SU-DHL-6 (cell line): Measurements from ENCODE around the gene BATF.

Source experiments
- H2AFZ ChIP-seq: fragments of 200-600 bp; sonication (generic); 2 replicates; pipeline ENCODE4 v1.6.1; 2014; ENCODE audit warnings: low read depth, mild to moderate bottlenecking, moderate library complexity, mixed read lengths, antibody characterized with exemption, low read length; ENCODE audit not compliant: severe bottlenecking
- H3F3A ChIP-seq: fragments of 200-600 bp; shearing (Covaris generic); 2 replicates; pipeline ENCODE4 v1.6.0; 2016; ENCODE audit warnings: antibody characterized with exemption, mild to moderate bottlenecking; ENCODE audit not compliant: insufficient read depth
- H3K27ac ChIP-seq: fragments of 200-600 bp; sonication (generic); 2 replicates; pipeline ENCODE4 v1.5.1; 2016; ENCODE audit warnings: low read depth, mild to moderate bottlenecking, low read length, moderate library complexity, mixed read lengths
- H3K27me3 ChIP-seq: fragments of 200-600 bp; sonication (generic), shearing (Covaris generic); 2 replicates; pipeline ENCODE4 v1.6.0; 2014; ENCODE audit warnings: mild to moderate bottlenecking, low read length
- H3K36me3 ChIP-seq: fragments of 200-600 bp; sonication (generic); 2 replicates; pipeline ENCODE4 v1.6.1; 2014; ENCODE audit warnings: mild to moderate bottlenecking, low read length, mixed read lengths
- H3K4me2 ChIP-seq: fragments of 300-600, 200-600 bp; shearing (Covaris generic), sonication (generic); 2 replicates; pipeline ENCODE4 v1.6.0; 2014; ENCODE audit warnings: low read length, low read depth, mild to moderate bottlenecking; ENCODE audit not compliant: poor library complexity, severe bottlenecking
- H3K4me3 ChIP-seq: fragments of 200-600 bp; sonication (generic); 2 replicates; pipeline ENCODE4 v1.5.1; 2014; ENCODE audit warnings: antibody characterized with exemption, low read length, mild to moderate bottlenecking, mixed read lengths; ENCODE audit not compliant: insufficient read depth, poor library complexity, severe bottlenecking
- H3K79me2 ChIP-seq: fragments of 200-600 bp; sonication (generic); 2 replicates; pipeline ENCODE4 v1.6.1; 2014; ENCODE audit warnings: mild to moderate bottlenecking, low read length, moderate library complexity; ENCODE audit not compliant: insufficient read depth
- H3K9ac ChIP-seq: fragments of 200-600 bp; sonication (generic); 2 replicates; pipeline ENCODE4 v1.7.0; 2014; ENCODE audit warnings: mild to moderate bottlenecking, low read length
- H3K9me2 ChIP-seq: fragments of 200-600 bp; sonication (generic); replicated peaks from 2 replicates; pipeline ENCODE4 v1.6.1; 2014; ENCODE audit warnings: low read length; ENCODE audit not compliant: insufficient read depth
- H3K9me3 ChIP-seq: fragments of 200-600 bp; sonication (generic); 2 replicates; pipeline ENCODE4 v1.6.1; 2014; ENCODE audit warnings: low read length, mixed read lengths; ENCODE audit not compliant: insufficient read depth
- H4K20me1 ChIP-seq: fragments of 200-600 bp; sonication (generic); 2 replicates; pipeline ENCODE4 v1.6.1; 2014; ENCODE audit warnings: low read depth, mild to moderate bottlenecking, antibody characterized with exemption, low read length, moderate library complexity, mixed read lengths
- CTCF ChIP-seq: fragments of 200-600 bp; sonication (generic); IDR thresholded peaks from one replicate; pipeline ENCODE4 v1.5.1; 2017; ENCODE audit warnings: antibody characterized with exemption, mild to moderate bottlenecking, low read length, moderate library complexity; ENCODE audit not compliant: insufficient read depth, poor library complexity, severe bottlenecking
- EZH2phosphoT487 ChIP-seq: fragments of 200-600 bp; sonication (generic), shearing (Covaris generic); conservative IDR thresholded peaks from 2 replicates; pipeline ENCODE4 v1.6.1; 2018; ENCODE audit warnings: mild to moderate bottlenecking, antibody characterized with exemption, low read length, moderate library complexity, mixed read lengths

The BATF gene

DNA sequence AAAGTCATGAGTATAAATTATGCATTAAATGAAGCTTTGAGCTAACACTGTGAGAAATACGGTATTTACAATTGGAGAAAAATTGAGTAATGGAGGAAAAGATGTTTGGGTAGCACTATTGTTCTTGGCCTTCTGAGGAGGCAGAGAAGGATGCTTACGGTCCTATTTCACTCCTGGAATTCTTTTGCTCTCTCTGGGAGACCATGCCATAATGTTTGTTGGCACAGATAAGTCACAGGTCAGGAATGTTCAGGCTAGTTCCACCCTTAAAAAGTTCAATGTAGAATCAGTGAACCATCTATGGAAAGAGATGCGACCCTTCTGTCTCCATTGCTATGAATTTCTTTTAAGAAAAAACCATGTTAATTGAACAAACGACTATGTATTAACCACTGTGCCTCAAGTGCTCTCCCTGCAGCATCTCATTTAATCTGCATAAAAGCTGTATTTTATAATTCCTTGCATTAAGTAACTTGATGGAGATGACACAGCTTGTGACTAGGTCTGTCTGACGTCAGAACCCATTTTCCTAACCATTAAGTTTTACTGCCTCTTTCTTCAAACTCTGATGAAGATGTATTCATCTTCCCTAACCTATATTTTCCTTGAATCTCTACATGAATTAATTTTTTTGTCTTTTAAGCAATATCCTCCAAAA is 9.5 kb downstream of the BATF start:
- Histone ChIP-seq H3K4me3 (no peak overlapping the region), H3K9me3 (no peaks in the 10 kb centered on the region), H2AFZ (no peak overlapping the region), H3K36me3 (peaks cover 8% of the 10 kb centered on the region; the same call in 1 of the 2 replicates), H3K79me2 (no peaks in the 10 kb centered on the region), H3K9me2 (no peaks in the 10 kb centered on the region), H3F3A (no peaks in the 10 kb centered on the region), H4K20me1 (no peaks in the 10 kb centered on the region), H3K27ac (no peak overlapping the region), H3K4me2 (no peak overlapping the region), H3K27me3 (no peaks in the 10 kb centered on the region), H3K9ac (no peak overlapping the region)
- TF ChIP-seq EZH2phosphoT487: no peak
- TF ChIP-seq CTCF: no peak

GRCh38 chr14:75533791-75534555 is 11.7 kb downstream of the BATF start:
- Histone ChIP-seq H4K20me1 (no peaks in the 10 kb centered on the region), H3K27me3 (no peaks in the 10 kb centered on the region), H3K79me2 (no peaks in the 10 kb centered on the region), H3K4me3 (no peak overlapping the region), H2AFZ (no peak overlapping the region), H3K27ac (no peak overlapping the region), H3K4me2 (no peak overlapping the region), H3K9me3 (no peaks in the 10 kb centered on the region), H3F3A (peaks cover 5% of the 10 kb centered on the region; the same call in 1 of the 2 replicates), H3K36me3 (peaks cover 3% of the 10 kb centered on the region; the same call in 1 of the 2 replicates), H3K9me2 (no peaks in the 10 kb centered on the region), H3K9ac (no peak overlapping the region)
- no peak for TF ChIP-seq EZH2phosphoT487

DNA sequence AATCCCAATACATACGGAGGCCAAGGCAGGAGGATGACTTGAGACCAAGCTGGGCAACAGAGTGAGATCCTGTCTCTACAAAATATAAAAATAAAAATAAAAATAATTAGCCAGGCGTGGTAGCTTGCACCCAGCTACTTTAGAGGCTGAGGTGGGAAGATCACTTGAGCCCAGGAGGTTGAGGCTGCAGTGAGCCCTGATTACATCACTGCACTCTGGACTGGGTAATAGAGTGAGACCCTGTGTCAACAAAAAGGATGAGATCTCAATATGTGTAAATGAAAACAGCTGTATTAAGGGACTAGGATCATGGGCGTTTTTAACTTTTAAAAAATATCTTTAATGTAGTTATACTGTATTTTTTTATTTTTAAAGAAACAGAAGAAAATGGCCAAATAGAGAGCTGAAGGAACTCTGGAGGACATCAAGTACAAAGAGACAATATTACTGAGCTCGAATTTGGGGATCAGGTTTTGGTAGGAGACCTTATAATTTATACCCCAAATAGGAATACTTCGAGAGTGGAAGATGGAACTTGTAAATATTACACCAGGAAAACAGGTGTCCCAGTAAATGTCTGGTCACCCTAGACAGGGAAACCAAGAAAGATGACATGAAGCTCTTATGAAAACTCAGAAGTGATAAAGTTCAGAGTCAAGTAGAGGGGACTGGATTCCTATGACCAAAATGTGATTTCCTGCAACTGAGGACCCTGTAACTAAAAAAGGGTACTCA is 13.1 kb downstream of the BATF start:
- H3K79me2 ChIP-seq: no peaks in the 10 kb centered on the region
- peaks cover 12% of the 10 kb centered on the region; the same call in 1 of the 2 replicates for H3F3A ChIP-seq
- H2AFZ ChIP-seq: no peak overlapping the region
- H3K9ac ChIP-seq: no peak overlapping the region
- H3K4me2 ChIP-seq: no peak overlapping the region
- H3K27me3 ChIP-seq: no peaks in the 10 kb centered on the region
- no peak overlapping the region for H3K4me3 ChIP-seq
- no peak for TF ChIP-seq CTCF
- TF ChIP-seq EZH2phosphoT487: no peak
- H3K27ac ChIP-seq: no peak overlapping the region
- H3K9me2 ChIP-seq: no peaks in the 10 kb centered on the region
- H4K20me1 ChIP-seq: no peaks in the 10 kb centered on the region
- H3K36me3 ChIP-seq: no peaks in the 10 kb centered on the region
- H3K9me3 ChIP-seq: no peaks in the 10 kb centered on the region
